Neural cell (in vitro differentiated cells): Measurements from ENCODE around the gene TSNAX. TPM values are rescaled to one million over a fixed set of nuclear protein-coding genes. Genes with fewer than 3 reads are reported as not detected.
"Not testable (repeated sequence)": the region's sequence is repeated elsewhere in the genome, so short reads cannot be mapped to it uniquely, and the experiment has no call there.

Source experiments
- H2AFZ ChIP-seq: fragments of 200-600, 300-800 bp; sonication (generic), shearing (Covaris generic); 2 replicates; pipeline ENCODE4 v1.6.0; 2014; ENCODE audit warnings: low read depth, mild to moderate bottlenecking, antibody characterized with exemption, low read length, moderate library complexity
- H3F3A ChIP-seq: fragments of 200-600 bp; shearing (Covaris generic); 2 replicates; pipeline ENCODE4 v1.6.1; 2016; ENCODE audit warnings: mild to moderate bottlenecking, moderate library complexity, mixed read lengths, antibody characterized with exemption, low read length; ENCODE audit not compliant: insufficient read depth, poor library complexity, severe bottlenecking
- H3K27ac ChIP-seq: fragments of 200-600, 300-800 bp; sonication (generic), shearing (Covaris generic); 2 replicates; pipeline ENCODE4 v1.5.1; 2014; ENCODE audit warnings: mild to moderate bottlenecking, low read length, moderate library complexity
- H3K27me3 ChIP-seq: fragments of 300-800, 200-600 bp; sonication (generic), shearing (Covaris generic); 2 replicates; pipeline ENCODE4 v1.6.0; 2014; ENCODE audit warnings: mild to moderate bottlenecking, low read depth, low read length, moderate library complexity; ENCODE audit not compliant: insufficient read depth
- H3K36me3 ChIP-seq: fragments of 300-800, 200-600 bp; sonication (generic), shearing (Covaris generic); 2 replicates; pipeline ENCODE4 v1.5.1; 2014; ENCODE audit warnings: mild to moderate bottlenecking, antibody characterized with exemption, low read length, moderate library complexity; ENCODE audit not compliant: insufficient read depth
- H3K4me2 ChIP-seq: fragments of 300-800, 200-600 bp; sonication (generic), shearing (Covaris generic); 2 replicates; pipeline ENCODE4 v1.6.0; 2014; ENCODE audit warnings: mild to moderate bottlenecking, low read length
- H3K4me3 ChIP-seq: fragments of 300-800, 200-600 bp; sonication (generic), shearing (Covaris generic); 2 replicates; pipeline ENCODE4 v1.5.1; 2014; ENCODE audit warnings: mild to moderate bottlenecking, low read length, moderate library complexity
- H3K79me2 ChIP-seq: fragments of 200-600 bp; shearing (Covaris generic); replicated peaks from 2 replicates; pipeline ENCODE4 v1.6.0; 2014; ENCODE audit warnings: mild to moderate bottlenecking, low read length, moderate library complexity; ENCODE audit not compliant: insufficient read depth
- H3K9ac ChIP-seq: fragments of 300-800, 200-600 bp; sonication (generic), shearing (Covaris generic); 2 replicates; pipeline ENCODE4 v1.6.1; 2016; ENCODE audit warnings: mild to moderate bottlenecking, low read length, mixed read lengths
- H3K9me2 ChIP-seq: fragments of 200-600 bp; shearing (Covaris generic); 2 replicates; pipeline ENCODE4 v1.6.1; 2016; ENCODE audit warnings: mild to moderate bottlenecking, low read length, mixed read lengths; ENCODE audit not compliant: insufficient read depth
- H3K9me3 ChIP-seq: fragments of 200-600, 300-800 bp; sonication (generic), shearing (Covaris generic); 2 replicates; pipeline ENCODE4 v1.6.1; 2016; ENCODE audit warnings: mild to moderate bottlenecking, mixed run types, low read length, moderate library complexity, mixed read lengths
- H4K20me1 ChIP-seq: fragments of 200-600 bp; shearing (Covaris generic); 2 replicates; pipeline ENCODE4 v1.6.1; 2016; ENCODE audit warnings: mild to moderate bottlenecking, mixed run types; ENCODE audit not compliant: insufficient read depth
- EP300 ChIP-seq: fragments of 450-650 bp; conservative IDR thresholded peaks from 2 replicates; pipeline ENCODE4 v1.6.1; 2014; ENCODE audit warnings: antibody characterized with exemption, mild to moderate bottlenecking, moderate library complexity; ENCODE audit not compliant: poor library complexity, severe bottlenecking
- EZH2 ChIP-seq: fragments of 200-600, 300-800 bp; shearing (Covaris generic), sonication (generic); IDR thresholded peaks from 2 replicates; pipeline ENCODE4 v1.6.1; 2014; ENCODE audit warnings: antibody characterized with exemption, low read length, borderline replicate concordance, mild to moderate bottlenecking; ENCODE audit not compliant: insufficient read depth, poor library complexity, severe bottlenecking
- MXI1 ChIP-seq: fragments of 450-650 bp; conservative IDR thresholded peaks from 2 replicates; pipeline ENCODE4 v1.6.1; 2014; ENCODE audit warnings: antibody characterized with exemption, mild to moderate bottlenecking; ENCODE audit not compliant: poor library complexity, severe bottlenecking
- POLR2AphosphoS5 ChIP-seq: IDR thresholded peaks from 2 replicates; pipeline ENCODE4 v1.6.1; 2012
- RAD21 ChIP-seq: fragments of 450-650 bp; conservative IDR thresholded peaks from 2 replicates; pipeline ENCODE4 v1.6.1; 2014; ENCODE audit warnings: antibody characterized with exemption, mild to moderate bottlenecking, moderate library complexity
- SMC3 ChIP-seq: fragments of 450-650 bp; conservative IDR thresholded peaks from 2 replicates; pipeline ENCODE4 v1.6.1; 2014; ENCODE audit warnings: antibody characterized with exemption, mild to moderate bottlenecking, moderate library complexity; ENCODE audit not compliant: poor library complexity
- TAF1 ChIP-seq: IDR thresholded peaks from 2 replicates; pipeline ENCODE4 v1.6.1; 2012; ENCODE audit warnings: low read depth
- polyA plus RNA-seq: library from polyadenylated mRNA; depleted of rRNA; stranded (reverse); fragments of >200 nt; gene quantifications from 2 replicates; pipeline ENCODE4 v1.2.3, GENCODE V29; 2014
- TF ChIP-seq, protein P1 (sequence below): fragments of 450-650 bp; IDR thresholded peaks from 2 replicates; pipeline ENCODE4 v1.5.1; 2014; ENCODE audit warnings: antibody characterized with exemption, mild to moderate bottlenecking, moderate library complexity; ENCODE audit not compliant: poor library complexity, severe bottlenecking
- TF ChIP-seq, protein P2 (sequence below): IDR thresholded peaks from 2 replicates; pipeline ENCODE4 v1.6.1; 2012; ENCODE audit warnings: borderline replicate concordance

Gene TSNAX
- polyA plus RNA-seq, 1 donor from 2014 or later, result 55.2 TPM

DNA sequence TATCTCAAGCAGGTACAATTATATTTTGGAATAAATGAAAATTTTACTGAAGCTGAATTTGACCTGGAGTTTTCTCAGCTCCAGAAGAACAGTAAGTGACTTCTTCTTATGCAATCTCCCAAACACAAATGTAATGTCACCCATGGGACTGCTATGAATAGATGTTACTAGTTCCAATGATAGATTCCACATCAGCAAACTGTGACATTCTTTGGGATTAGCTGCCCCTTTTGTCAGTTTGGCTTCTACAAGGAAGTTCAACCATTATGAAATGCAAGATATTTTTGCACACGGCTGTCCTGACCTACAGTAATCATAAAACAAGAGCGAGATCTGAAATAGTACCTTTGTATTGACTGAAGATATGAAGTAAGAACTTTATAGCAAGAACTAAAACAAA lies 27.8 kb upstream of the TSNAX start:
- no peaks in the 10 kb centered on the region for H3K9me2 ChIP-seq
- no peak overlapping the region for H3K9ac ChIP-seq
- H3K9me3 ChIP-seq, result peaks cover 8% of the 10 kb centered on the region
- TF ChIP-seq SMC3, result no peak
- no peak for TF ChIP-seq RAD21
- TF ChIP-seq, protein P1, sequence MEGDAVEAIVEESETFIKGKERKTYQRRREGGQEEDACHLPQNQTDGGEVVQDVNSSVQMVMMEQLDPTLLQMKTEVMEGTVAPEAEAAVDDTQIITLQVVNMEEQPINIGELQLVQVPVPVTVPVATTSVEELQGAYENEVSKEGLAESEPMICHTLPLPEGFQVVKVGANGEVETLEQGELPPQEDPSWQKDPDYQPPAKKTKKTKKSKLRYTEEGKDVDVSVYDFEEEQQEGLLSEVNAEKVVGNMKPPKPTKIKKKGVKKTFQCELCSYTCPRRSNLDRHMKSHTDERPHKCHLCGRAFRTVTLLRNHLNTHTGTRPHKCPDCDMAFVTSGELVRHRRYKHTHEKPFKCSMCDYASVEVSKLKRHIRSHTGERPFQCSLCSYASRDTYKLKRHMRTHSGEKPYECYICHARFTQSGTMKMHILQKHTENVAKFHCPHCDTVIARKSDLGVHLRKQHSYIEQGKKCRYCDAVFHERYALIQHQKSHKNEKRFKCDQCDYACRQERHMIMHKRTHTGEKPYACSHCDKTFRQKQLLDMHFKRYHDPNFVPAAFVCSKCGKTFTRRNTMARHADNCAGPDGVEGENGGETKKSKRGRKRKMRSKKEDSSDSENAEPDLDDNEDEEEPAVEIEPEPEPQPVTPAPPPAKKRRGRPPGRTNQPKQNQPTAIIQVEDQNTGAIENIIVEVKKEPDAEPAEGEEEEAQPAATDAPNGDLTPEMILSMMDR, result no peak
- no peak for TF ChIP-seq POLR2AphosphoS5
- no peak for TF ChIP-seq MXI1
- no peak for TF ChIP-seq EP300
- TF ChIP-seq EZH2, result no peak
- no peak for TF ChIP-seq TAF1
- TF ChIP-seq, protein P2, sequence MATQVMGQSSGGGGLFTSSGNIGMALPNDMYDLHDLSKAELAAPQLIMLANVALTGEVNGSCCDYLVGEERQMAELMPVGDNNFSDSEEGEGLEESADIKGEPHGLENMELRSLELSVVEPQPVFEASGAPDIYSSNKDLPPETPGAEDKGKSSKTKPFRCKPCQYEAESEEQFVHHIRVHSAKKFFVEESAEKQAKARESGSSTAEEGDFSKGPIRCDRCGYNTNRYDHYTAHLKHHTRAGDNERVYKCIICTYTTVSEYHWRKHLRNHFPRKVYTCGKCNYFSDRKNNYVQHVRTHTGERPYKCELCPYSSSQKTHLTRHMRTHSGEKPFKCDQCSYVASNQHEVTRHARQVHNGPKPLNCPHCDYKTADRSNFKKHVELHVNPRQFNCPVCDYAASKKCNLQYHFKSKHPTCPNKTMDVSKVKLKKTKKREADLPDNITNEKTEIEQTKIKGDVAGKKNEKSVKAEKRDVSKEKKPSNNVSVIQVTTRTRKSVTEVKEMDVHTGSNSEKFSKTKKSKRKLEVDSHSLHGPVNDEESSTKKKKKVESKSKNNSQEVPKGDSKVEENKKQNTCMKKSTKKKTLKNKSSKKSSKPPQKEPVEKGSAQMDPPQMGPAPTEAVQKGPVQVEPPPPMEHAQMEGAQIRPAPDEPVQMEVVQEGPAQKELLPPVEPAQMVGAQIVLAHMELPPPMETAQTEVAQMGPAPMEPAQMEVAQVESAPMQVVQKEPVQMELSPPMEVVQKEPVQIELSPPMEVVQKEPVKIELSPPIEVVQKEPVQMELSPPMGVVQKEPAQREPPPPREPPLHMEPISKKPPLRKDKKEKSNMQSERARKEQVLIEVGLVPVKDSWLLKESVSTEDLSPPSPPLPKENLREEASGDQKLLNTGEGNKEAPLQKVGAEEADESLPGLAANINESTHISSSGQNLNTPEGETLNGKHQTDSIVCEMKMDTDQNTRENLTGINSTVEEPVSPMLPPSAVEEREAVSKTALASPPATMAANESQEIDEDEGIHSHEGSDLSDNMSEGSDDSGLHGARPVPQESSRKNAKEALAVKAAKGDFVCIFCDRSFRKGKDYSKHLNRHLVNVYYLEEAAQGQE, result no peak
- no peaks in the 10 kb centered on the region for H3K79me2 ChIP-seq
- no peaks in the 10 kb centered on the region for H3K27me3 ChIP-seq
- H3K4me2 ChIP-seq, result no peak overlapping the region
- no peaks in the 10 kb centered on the region for H3K36me3 ChIP-seq
- H3K27ac ChIP-seq, result no peak overlapping the region
- H3K4me3 ChIP-seq, result no peak overlapping the region
- H4K20me1 ChIP-seq, result no peaks in the 10 kb centered on the region
- H2AFZ ChIP-seq, result no peak overlapping the region
- no peaks in the 10 kb centered on the region for H3F3A ChIP-seq

DNA sequence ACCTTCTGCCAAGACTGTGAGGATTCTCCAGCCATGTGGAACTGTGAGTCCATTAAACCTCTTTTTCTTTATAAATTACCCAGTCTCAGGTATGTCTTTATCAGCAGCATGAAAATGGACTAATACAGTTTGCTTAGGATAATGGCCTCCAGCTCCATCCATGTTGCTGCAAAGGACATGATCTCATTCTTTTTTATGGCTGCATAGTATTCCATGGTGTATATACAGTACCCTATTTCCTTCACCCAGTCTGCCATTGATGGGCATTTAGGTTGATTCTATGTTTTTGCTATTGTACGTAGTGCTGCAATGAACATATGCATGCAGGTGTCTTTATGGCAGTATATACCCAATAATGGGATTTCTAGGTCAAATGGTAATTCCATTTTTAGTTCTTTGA lies 25.3 kb upstream of the TSNAX start:
- not testable (repeated sequence) for H3K36me3 ChIP-seq, H3K9me3 ChIP-seq, H3K9ac ChIP-seq, H3K9me2 ChIP-seq, H3K27me3 ChIP-seq, H3K4me2 ChIP-seq, H2AFZ ChIP-seq, H3K4me3 ChIP-seq, H3K79me2 ChIP-seq, H4K20me1 ChIP-seq, H3K27ac ChIP-seq, H3F3A ChIP-seq
